ENCODE results near the gene SPATA12. TPM values are rescaled to one million over a fixed set of nuclear protein-coding genes. Genes with fewer than 3 reads are reported as not detected.

SPATA12 gene
- total and polyA plus RNA-seq, 2 of the 8 experiments (the other 6 are each of a cell fraction or from before 2014, with no cell fraction given), result 0.19 to 0.97 TPM

DNA sequence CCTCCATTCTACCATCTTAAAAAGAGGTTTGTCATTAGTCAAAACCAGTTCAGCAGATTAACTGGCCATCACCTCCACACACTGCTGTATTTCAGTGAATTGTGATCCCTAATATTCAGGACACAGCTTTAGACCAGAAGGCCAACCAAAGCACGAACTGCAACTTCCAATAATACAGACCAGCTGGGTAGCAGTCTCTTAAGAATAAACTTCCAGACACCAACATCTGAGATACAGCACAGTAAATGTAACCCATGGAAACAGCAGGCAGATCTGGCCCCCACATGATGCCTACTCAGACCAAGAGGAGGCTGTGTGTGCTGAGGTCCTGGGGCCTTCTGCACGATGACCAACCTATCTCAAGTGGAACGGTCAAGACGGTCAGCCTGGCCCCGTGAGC, 34.9 kb downstream of the SPATA12 start (continued):
- TF ChIP-seq, protein P1, sequence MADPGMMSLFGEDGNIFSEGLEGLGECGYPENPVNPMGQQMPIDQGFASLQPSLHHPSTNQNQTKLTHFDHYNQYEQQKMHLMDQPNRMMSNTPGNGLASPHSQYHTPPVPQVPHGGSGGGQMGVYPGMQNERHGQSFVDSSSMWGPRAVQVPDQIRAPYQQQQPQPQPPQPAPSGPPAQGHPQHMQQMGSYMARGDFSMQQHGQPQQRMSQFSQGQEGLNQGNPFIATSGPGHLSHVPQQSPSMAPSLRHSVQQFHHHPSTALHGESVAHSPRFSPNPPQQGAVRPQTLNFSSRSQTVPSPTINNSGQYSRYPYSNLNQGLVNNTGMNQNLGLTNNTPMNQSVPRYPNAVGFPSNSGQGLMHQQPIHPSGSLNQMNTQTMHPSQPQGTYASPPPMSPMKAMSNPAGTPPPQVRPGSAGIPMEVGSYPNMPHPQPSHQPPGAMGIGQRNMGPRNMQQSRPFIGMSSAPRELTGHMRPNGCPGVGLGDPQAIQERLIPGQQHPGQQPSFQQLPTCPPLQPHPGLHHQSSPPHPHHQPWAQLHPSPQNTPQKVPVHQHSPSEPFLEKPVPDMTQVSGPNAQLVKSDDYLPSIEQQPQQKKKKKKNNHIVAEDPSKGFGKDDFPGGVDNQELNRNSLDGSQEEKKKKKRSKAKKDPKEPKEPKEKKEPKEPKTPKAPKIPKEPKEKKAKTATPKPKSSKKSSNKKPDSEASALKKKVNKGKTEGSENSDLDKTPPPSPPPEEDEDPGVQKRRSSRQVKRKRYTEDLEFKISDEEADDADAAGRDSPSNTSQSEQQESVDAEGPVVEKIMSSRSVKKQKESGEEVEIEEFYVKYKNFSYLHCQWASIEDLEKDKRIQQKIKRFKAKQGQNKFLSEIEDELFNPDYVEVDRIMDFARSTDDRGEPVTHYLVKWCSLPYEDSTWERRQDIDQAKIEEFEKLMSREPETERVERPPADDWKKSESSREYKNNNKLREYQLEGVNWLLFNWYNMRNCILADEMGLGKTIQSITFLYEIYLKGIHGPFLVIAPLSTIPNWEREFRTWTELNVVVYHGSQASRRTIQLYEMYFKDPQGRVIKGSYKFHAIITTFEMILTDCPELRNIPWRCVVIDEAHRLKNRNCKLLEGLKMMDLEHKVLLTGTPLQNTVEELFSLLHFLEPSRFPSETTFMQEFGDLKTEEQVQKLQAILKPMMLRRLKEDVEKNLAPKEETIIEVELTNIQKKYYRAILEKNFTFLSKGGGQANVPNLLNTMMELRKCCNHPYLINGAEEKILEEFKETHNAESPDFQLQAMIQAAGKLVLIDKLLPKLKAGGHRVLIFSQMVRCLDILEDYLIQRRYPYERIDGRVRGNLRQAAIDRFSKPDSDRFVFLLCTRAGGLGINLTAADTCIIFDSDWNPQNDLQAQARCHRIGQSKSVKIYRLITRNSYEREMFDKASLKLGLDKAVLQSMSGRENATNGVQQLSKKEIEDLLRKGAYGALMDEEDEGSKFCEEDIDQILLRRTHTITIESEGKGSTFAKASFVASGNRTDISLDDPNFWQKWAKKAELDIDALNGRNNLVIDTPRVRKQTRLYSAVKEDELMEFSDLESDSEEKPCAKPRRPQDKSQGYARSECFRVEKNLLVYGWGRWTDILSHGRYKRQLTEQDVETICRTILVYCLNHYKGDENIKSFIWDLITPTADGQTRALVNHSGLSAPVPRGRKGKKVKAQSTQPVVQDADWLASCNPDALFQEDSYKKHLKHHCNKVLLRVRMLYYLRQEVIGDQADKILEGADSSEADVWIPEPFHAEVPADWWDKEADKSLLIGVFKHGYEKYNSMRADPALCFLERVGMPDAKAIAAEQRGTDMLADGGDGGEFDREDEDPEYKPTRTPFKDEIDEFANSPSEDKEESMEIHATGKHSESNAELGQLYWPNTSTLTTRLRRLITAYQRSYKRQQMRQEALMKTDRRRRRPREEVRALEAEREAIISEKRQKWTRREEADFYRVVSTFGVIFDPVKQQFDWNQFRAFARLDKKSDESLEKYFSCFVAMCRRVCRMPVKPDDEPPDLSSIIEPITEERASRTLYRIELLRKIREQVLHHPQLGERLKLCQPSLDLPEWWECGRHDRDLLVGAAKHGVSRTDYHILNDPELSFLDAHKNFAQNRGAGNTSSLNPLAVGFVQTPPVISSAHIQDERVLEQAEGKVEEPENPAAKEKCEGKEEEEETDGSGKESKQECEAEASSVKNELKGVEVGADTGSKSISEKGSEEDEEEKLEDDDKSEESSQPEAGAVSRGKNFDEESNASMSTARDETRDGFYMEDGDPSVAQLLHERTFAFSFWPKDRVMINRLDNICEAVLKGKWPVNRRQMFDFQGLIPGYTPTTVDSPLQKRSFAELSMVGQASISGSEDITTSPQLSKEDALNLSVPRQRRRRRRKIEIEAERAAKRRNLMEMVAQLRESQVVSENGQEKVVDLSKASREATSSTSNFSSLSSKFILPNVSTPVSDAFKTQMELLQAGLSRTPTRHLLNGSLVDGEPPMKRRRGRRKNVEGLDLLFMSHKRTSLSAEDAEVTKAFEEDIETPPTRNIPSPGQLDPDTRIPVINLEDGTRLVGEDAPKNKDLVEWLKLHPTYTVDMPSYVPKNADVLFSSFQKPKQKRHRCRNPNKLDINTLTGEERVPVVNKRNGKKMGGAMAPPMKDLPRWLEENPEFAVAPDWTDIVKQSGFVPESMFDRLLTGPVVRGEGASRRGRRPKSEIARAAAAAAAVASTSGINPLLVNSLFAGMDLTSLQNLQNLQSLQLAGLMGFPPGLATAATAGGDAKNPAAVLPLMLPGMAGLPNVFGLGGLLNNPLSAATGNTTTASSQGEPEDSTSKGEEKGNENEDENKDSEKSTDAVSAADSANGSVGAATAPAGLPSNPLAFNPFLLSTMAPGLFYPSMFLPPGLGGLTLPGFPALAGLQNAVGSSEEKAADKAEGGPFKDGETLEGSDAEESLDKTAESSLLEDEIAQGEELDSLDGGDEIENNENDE (IDR thresholded peaks at IDR 0.05; ENCODE audit: insufficient replicate concordance, low read length), result no peak
- TF ChIP-seq JUND (IDR thresholded peaks at IDR 0.05; ENCODE audit: low read length), result no peak
